ENCODE results near the gene DYNLL2. TPM values are rescaled to one million over a fixed set of nuclear protein-coding genes. Genes with fewer than 3 reads are reported as not detected.

DYNLL2 gene
- total and polyA plus RNA-seq, 9 of the 15 experiments (the other 6 are each of a cell fraction or from before 2014, with no cell fraction given): 1.8 to 24.5 (median 13.0) TPM

GRCh38 chr17:58092797-58093385 is 9.7 kb downstream of the DYNLL2 start (continued):
- TF ChIP-seq RREB1 (CRISPR knock-in tag; IDR thresholded peaks at IDR 0.05) (no peak), NR0B1 (IDR thresholded peaks at IDR 0.05; ENCODE audit: partially characterized antibody) (no peak), TAL1 (IDR thresholded peaks at IDR 0.05) (no peak), FOXA1 (IDR thresholded peaks at IDR 0.05; ENCODE audit: borderline replicate concordance) (no peak), KDM1A (IDR thresholded peaks at IDR 0.05) (no peak), CBFA2T2 (conservative IDR thresholded peaks at IDR 0.05) (no peak), ZNF764 (CRISPR knock-in tag; IDR thresholded peaks at IDR 0.05; ENCODE audit: low read depth) (no peak), ZKSCAN1 (IDR thresholded peaks at IDR 0.05; ENCODE audit: low read depth, low read length) (no peak)
